ENCODE measurements around the gene APOBEC3A. TPM values are rescaled to one million over a fixed set of nuclear protein-coding genes. Genes with fewer than 3 reads are reported as not detected.

Gene APOBEC3A
- total and polyA plus RNA-seq, 2 of the 4 experiments (the other 2 are of a cell fraction) = not detected

- BruUV-seq (replicated peaks) = no TSS peak
- Histone ChIP-seq H4K5ac (ENCODE audit: low read depth, low read length) (no peak overlapping the region), H3K23ac (ENCODE audit: low read depth, low read length) (no peak overlapping the region), H3K4ac (ENCODE audit: low read depth, low read length) (no peak overlapping the region), H4K20me1 (ENCODE audit: insufficient read depth, low read length) (peaks cover 4% of the 10 kb centered on the region; the same call in 1 of the 2 replicates), H3K9me1 (ENCODE audit: insufficient read depth, low read length) (peaks cover 7% of the 10 kb centered on the region), H2BK15ac (ENCODE audit: low read depth, low read length) (no peak overlapping the region; the same call in 2 of the 3 replicates), H3K9me3 (ENCODE audit: control insufficient read depth, insufficient read depth, low read length) (no peaks in the 10 kb centered on the region; the same call in 1 of the 2 replicates), H2AFZ (replicated peaks; ENCODE audit: low read length, poor library complexity) (peak overlapping the region; percentile 85), H3K4me3 (ENCODE audit: insufficient read depth, low read depth, low read length) (no peak overlapping the region), H2BK5ac (ENCODE audit: low read depth, low read length, poor library complexity, severe bottlenecking) (no peak overlapping the region), H2AK9ac (replicated peaks; ENCODE audit: low read depth, low read length, poor library complexity) (no peak overlapping the region), H3K14ac (replicated peaks; ENCODE audit: low read depth, low read length) (peak overlapping the region; percentile 36; the same call in 1 of the 2 replicates), H3K79me1 (ENCODE audit: low read depth in 1 of 2, low read length in 2 of 2) (no peaks in the 10 kb centered on the region), H2BK120ac (ENCODE audit: low read depth, low read length) (no peak overlapping the region), H3K56ac (ENCODE audit: extremely low read depth, insufficient read depth, low read length) (no peak overlapping the region), H3K4me2 (ENCODE audit: low read depth, low read length) (peak overlapping the region; percentile 83), H3K18ac (ENCODE audit: low read depth, low read length) (no peak overlapping the region), H2AK5ac (ENCODE audit: low read depth, low read length) (peak overlapping the region; percentile 53; the same call in 1 of the 2 replicates), H2BK20ac (ENCODE audit: low read depth, low read length) (no peak overlapping the region), H3K27me3 (ENCODE audit: control insufficient read depth, insufficient read depth, low read length) (no peaks in the 10 kb centered on the region; the same call in 1 of the 2 replicates), H4K91ac (ENCODE audit: insufficient read depth, low read depth, low read length) (no peak overlapping the region), H3K27ac (ENCODE audit: insufficient read depth, low read length) (no peak overlapping the region), H4K8ac (ENCODE audit: low read depth in 2 of 2, low read length in 2 of 2) (peak overlapping the region in 1 of 2 experiments; percentile 37; a peak in 1 of 4 replicates), H3K4me1 (ENCODE audit: control insufficient read depth, insufficient read depth, low read length) (peaks cover 6% of the 10 kb centered on the region), H3K36me3 (ENCODE audit: control insufficient read depth, insufficient read depth, low read length) (no peaks in the 10 kb centered on the region), H3K9ac (ENCODE audit: low read depth, low read length) (no peak overlapping the region)
- 12% methylated on average over 8 of the region's 39 CpGs; no CpG with 5 or more reads in 1 of the 2 experiments for WGBS, 2 experiments (ENCODE audit: extremely low coverage in 2 of 2, insufficient read length in 1 of 2)
- dilution Hi-C loops (cut with HindIII; ENCODE audit: low sequenced_read_pairs, unreplicated experiment) (no loop called here), in situ Hi-C loops (cut with MboI; ENCODE audit: low sequenced_read_pairs) (no loop called here), intact Hi-C loops (cut with micrococcal nuclease) (loop anchor here (1.0 kb wide), 1 partner anchor 76 kb away; no protein-coding TSS in a partner anchor)
- ATAC-seq (ENCODE audit: low read depth) (peak; percentile 56), DNase-seq (peak; percentile 37)
- TF ChIP-seq CTCF (conservative IDR thresholded peaks at IDR 0.05; ENCODE audit: low read depth, low read length) (peak; percentile 63), RAD21 (IDR thresholded peaks at IDR 0.05; ENCODE audit: low read length) (peak; percentile 37; the same call in 1 of the 2 replicates), POLR2A (IDR thresholded peaks at IDR 0.05; ENCODE audit: low read depth, low read length) (no peak), SMC3 (IDR thresholded peaks at IDR 0.05; ENCODE audit: low read depth, low read length) (peak; percentile 39), RFX5 (IDR thresholded peaks at IDR 0.05; ENCODE audit: low read depth, low read length) (no peak), USF2 (IDR thresholded peaks at IDR 0.05; ENCODE audit: low read depth, low read length) (no peak)
- CTCF ChIA-PET = interaction anchor here (0.6 to 1.0 kb wide), 4 partner anchors 57 to 76 kb away, joined by 3 to 6 read pairs (median 3); no protein-coding TSS in a partner anchor
- POLR2A ChIA-PET (ENCODE audit: unreplicated experiment) = no interaction called here
These were observed 30.2 kb upstream of the APOBEC3A start for GRCh38 chr22:38927033-38927781.
